ENCODE results near the gene KMT2C.

DNA sequence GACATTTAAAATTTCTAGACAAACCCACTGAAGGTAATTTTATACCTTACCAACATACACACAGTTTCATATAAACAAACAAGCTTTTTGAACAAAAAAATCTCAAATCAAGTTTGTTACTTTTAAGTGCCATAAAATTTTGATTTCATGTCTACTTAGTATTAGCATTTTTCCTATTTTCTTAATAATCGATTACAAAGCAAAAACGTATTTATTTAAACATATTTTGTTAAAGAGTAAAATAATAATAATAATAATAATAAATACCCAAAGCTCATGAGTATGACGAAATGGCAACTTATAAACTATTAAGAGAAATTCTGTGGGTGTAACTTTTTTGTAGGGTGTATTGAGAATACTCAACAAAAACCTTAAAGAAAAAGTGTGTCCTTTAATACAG is 232.7 kb downstream of the KMT2C start:
- TF ChIP-seq GATA2 (IDR thresholded peaks at IDR 0.05; ENCODE audit: low read depth, low read length) (no peak), GATA3 (IDR thresholded peaks at IDR 0.05; ENCODE audit: low read depth, low read length) (no peak)

All from SH-SY5Y (cell line).